Epithelial cell of proximal tubule (primary cell): ENCODE measurements around the gene HOXD13. TPM values are rescaled to one million over a fixed set of nuclear protein-coding genes. Genes with fewer than 3 reads are reported as not detected.

Experiments
- DNase-seq: peaks from one replicate; pipeline ENCODE4 v3.0.0-alpha.2; 2011; ENCODE audit warnings: low read depth
- H3K4me3 ChIP-seq: 2 replicates; pipeline ENCODE4 v1.5.1; 2011; ENCODE audit warnings: low read depth, mild to moderate bottlenecking, low read length
- total RNA-seq: library from RNA; depleted of rRNA; stranded (reverse); fragments of >200 nt; gene quantifications from 2 replicates; pipeline ENCODE4 v1.2.3, GENCODE V29; 2015
- TF ChIP-seq, protein P1 (sequence below): conservative IDR thresholded peaks from 2 replicates; pipeline ENCODE4 v1.5.1; 2012; ENCODE audit warnings: low read depth, mild to moderate bottlenecking, low read length

The HOXD13 gene
- total RNA-seq, 1 donor from 2014 or later: not detected

DNA sequence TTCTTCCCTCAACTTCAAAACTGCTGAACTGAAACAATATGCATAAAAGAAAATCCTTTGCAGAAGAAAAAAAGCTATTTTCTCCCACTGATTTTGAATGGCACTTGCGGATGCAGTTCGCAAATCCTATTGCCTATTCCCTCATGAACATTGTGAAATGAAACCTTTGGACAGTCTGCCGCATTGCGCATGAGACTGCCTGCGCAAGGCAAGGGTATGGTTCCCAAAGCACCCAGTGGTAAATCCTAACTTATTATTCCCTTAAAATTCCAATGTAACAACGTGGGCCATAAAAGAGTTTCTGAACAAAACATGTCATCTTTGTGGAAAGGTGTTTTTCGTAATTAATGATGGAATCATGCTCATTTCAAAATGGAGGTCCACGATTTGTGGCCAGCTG lies 45.4 kb downstream of the HOXD13 start:
- DNase-seq: no peak
- TF ChIP-seq, protein P1, sequence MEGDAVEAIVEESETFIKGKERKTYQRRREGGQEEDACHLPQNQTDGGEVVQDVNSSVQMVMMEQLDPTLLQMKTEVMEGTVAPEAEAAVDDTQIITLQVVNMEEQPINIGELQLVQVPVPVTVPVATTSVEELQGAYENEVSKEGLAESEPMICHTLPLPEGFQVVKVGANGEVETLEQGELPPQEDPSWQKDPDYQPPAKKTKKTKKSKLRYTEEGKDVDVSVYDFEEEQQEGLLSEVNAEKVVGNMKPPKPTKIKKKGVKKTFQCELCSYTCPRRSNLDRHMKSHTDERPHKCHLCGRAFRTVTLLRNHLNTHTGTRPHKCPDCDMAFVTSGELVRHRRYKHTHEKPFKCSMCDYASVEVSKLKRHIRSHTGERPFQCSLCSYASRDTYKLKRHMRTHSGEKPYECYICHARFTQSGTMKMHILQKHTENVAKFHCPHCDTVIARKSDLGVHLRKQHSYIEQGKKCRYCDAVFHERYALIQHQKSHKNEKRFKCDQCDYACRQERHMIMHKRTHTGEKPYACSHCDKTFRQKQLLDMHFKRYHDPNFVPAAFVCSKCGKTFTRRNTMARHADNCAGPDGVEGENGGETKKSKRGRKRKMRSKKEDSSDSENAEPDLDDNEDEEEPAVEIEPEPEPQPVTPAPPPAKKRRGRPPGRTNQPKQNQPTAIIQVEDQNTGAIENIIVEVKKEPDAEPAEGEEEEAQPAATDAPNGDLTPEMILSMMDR: no peak
- peak overlapping the region; percentile 94 for H3K4me3 ChIP-seq

DNA sequence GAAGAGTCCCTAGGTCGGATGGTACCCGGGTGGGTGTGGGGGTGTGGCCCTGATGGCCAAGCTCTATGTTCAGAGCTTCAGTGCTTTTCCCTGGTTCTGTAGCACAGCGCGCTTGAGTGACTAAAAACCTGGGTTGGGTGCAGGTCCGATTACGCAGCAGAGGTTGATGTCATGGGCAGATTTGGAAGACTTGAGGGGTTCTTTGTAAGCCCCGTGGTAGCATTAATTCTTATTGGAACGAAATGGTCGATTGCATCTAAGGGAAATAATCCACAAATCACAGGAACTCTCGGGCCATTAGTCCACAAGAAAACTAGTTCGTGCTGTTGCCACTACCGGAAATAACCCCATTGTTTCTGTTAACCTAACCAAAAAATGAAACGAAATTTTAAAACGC lies 46.0 kb downstream of the HOXD13 start:
- TF ChIP-seq, protein P1: no peak

DNA sequence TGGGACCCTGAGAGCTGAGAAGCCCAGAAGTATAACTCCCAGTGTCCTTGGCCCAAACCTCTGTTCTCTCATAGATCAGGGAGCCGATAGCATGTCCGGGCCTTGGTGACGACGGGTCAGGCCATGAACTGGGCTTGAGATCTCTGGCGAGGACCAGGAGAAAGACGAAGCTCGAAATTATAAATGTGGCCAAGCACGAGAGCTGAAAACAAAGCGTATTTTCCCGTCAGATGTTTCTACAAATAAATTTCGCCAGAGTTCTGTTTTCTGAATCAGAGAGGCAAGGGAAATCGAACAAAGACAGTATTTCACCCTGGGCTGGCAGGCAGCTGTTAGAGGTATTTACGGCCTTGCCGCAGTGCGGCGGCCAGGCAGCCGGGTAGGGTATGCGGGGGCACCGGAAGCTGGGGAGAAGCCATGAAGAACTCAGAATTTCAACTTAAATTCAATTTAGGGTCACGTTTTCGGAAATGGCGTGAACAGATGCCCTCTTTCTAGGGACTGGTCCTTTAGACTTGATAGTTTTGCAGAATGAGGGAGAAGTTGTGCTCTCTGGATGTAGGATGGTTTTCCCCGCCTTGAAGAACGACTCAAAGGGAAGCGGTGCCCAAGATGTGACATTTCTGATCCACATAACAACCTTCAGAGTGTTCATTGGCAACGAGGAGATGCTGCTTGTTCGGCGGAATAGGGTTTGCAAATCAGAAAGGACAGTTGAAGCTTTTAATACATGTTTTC lies 46.6 kb downstream of the HOXD13 start:
- H3K4me3 ChIP-seq: peak overlapping the region; percentile 94
- no peak for DNase-seq
- TF ChIP-seq, protein P1: no peak

More for the DNA sequence above, 46.0 kb downstream of the HOXD13 start:
- peak overlapping the region; percentile 94 for H3K4me3 ChIP-seq
- no peak for DNase-seq

DNA sequence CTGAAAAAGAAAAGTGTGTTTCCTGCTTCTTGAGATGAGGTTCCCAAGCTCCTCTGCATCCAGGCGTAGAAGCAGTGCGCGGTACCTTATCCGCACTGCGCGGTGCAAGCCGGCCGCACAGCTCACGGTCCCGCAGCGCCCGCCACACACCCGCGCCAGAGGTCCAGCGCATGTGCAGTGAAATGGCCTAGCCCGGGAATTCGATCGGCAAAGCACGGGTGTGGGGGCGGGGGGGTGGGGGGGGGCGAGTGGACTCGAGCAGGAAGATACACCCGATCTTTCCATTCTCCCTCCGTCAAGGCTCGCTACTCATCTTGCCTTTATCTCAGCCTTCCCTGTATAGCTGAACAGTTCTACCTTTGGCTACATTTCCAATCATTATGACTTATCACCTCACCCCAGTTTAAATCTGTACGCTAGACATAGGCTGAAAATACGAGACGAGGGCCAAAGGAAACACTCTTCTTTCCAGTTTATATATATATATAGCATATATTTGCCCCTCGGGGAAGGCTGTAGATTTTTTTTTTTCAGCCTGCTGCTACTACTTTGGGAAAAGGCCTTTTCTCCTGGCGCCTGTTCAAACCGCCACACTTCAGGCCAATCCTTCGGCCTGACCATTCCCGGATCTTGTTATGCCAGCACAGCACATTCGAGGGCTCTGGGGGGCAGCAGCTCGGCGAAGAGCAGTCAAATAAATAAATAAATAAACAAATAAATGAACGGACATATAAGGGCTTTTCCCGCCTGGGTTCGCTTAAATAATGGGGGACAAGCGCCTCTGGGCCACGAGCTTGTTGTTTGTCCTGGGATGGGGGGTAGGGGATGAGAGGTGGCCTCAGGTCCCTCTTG lies 47.4 kb downstream of the HOXD13 start:
- TF ChIP-seq, protein P1: no peak
- DNase-seq: no peak
- H3K4me3 ChIP-seq: peak overlapping the region; percentile 94

DNA sequence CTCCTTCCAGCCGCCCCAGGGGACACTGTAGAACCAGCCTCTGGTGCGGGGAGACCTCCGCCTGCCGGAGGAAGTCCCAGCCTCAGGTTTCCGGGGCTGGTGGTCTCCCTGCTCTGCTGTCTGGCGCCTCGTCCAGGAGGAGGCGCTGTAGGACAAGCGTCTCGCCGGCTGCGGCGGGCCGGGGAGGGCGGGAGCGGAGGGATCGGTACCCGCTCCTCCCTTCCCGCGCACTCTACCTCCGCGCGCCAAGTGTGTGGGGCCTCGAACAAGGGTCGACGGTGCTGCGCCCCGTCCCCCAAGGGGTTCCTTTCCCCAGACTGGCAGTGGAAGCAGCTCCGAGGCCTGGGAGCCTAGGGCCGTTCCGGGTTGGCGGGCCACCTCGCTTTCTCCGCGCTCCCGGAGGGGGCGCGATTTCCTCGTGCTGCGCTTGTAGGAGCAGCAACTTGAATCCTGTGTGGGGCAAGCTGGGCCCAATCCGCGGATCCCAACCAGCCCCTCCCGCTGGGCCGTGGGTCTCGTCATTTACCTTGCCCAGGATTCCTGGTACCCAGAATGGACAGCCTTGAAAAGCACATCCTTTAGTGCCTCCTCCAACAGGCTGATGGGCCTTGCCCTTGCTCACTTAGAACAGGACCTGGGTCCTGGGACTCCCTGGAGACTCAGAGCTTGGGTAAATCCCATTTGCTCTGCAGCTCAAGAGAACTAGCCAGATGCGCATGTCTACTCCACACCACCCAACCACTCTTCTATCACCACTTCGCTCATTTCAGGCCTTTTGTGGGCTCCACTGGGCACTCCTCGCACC lies 48.2 kb downstream of the HOXD13 start:
- H3K4me3 ChIP-seq: peak overlapping the region; percentile 94
- no peak for DNase-seq
- TF ChIP-seq, protein P1: peak; percentile 70

DNA sequence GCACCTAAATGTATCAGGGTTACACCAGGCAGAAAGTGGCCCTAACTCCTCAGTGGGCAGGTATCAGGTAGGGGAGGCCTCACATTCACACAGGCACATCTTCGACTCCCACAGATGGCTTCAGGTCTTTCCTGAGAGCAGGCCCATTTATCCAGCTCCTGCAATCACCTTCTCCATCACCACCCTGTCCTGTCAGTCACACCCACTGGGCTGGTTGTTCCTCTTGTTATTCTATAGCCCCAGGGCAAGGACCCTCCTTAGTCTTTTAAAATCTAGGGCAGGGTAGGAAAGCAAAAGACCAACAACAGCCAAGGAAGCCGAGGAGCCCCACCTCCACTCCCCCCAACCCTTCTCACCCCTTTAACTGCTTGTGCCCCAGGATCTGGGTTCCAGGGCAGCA lies 49.8 kb downstream of the HOXD13 start:
- no peak overlapping the region for H3K4me3 ChIP-seq
- TF ChIP-seq, protein P1: no peak
- DNase-seq: no peak

Other genes with a start within 250 kb of the HOXD13 start
- 21.0 and 22.5 TPM in 2 replicates for gene LNPK, start 90.5 kb upstream of the HOXD13 start, total RNA-seq
- gene EVX2, start 8.8 kb upstream of the HOXD13 start, total RNA-seq: not detected in 2 replicates
- not detected in 2 replicates for gene HOXD12, start 7.1 kb downstream of the HOXD13 start, total RNA-seq
- gene HOXD11, start 14.6 kb downstream of the HOXD13 start, total RNA-seq: 17.5 and 25.1 TPM in 2 replicates
- gene HOXD10, start 24.1 kb downstream of the HOXD13 start, total RNA-seq: 14.3 and 18.8 TPM in 2 replicates
- 9.8 and 11.5 TPM in 2 replicates for gene HOXD9, start 30.0 kb downstream of the HOXD13 start, total RNA-seq
- 18.0 and 26.5 TPM in 2 replicates for gene HOXD8, start 37.0 kb downstream of the HOXD13 start, total RNA-seq
- gene HOXD4, start 58.8 kb downstream of the HOXD13 start, total RNA-seq: 26.0 and 28.0 TPM in 2 replicates
- 8.2 and 9.4 TPM in 2 replicates for gene HOXD3, start 64.6 kb downstream of the HOXD13 start, total RNA-seq
- 9.3 and 10.2 TPM in 2 replicates for gene HOXD1, start 95.9 kb downstream of the HOXD13 start, total RNA-seq
- gene MTX2, start 176.7 kb downstream of the HOXD13 start, total RNA-seq: 52.2 and 61.1 TPM in 2 replicates